HCT116 (cell line): ENCODE data around the gene RPTOR. TPM values are rescaled to one million over a fixed set of nuclear protein-coding genes. Genes with fewer than 3 reads are reported as not detected.

ENCODE experiments used
- ATAC-seq: fragments of 200-7000 bp; cut with Tn5 transposase; 2 replicates; pipeline ENCODE4 v1.9.1; 2020; ENCODE audit warnings: mild to moderate bottlenecking, moderate library complexity
- BruUV-seq: library from RNA; stranded (reverse); fragments of 400-500 nt; replicated peaks from 2 replicates; lab custom pipeline; 2021; lab: Mats Ljungman, UMichigan
- CTCF ChIA-PET: fragments of 300-600 bp; sonication (Branson Sonifier 250); formaldehyde crosslinking; loops from one replicate; lab custom pipeline; 2021; ENCODE audit warnings: antibody characterized with exemption; lab: Charles Lee
- POLR2A ChIA-PET: fragments of 300-600, 350-600 bp; sonication (Branson Sonifier 250); formaldehyde crosslinking; loops from one replicate; lab custom pipeline; 2021; ENCODE audit warnings: antibody characterized with exemption; lab: Charles Lee
- RAD21 ChIA-PET, 2 experiments: fragments of 300-600 bp; sonication (Branson Sonifier 250); formaldehyde crosslinking; loops; one replicate each; lab custom pipeline; 2023; ENCODE audit warnings: low total read pairs in 2 of 2; ENCODE audit not compliant: uncharacterized antibody in 2 of 2, unreplicated experiment in 2 of 2, low non-redundant PET in 1 of 2; lab: Charles Lee
- DNase-seq: peaks from one replicate; pipeline ENCODE4 v3.0.0-alpha.2; 2010; ENCODE audit warnings: low read depth, low spot score
- H2AFZ ChIP-seq: fragments of 200-600 bp; shearing (Covaris generic), sonication (generic); 2 replicates; pipeline ENCODE4 v1.6.1; 2017; ENCODE audit warnings: low read depth, mixed run types, mixed read lengths, antibody characterized with exemption, low read length; ENCODE audit not compliant: poor library complexity, severe bottlenecking
- H3K27ac ChIP-seq: 2 replicates; pipeline ENCODE4 v1.5.1; 2012; ENCODE audit warnings: low read depth, low read length
- H3K27me3 ChIP-seq: fragments of 200-600 bp; sonication (generic); 2 replicates; pipeline ENCODE4 v1.6.1; 2016; ENCODE audit warnings: mixed run types, low read length, mixed read lengths; ENCODE audit not compliant: insufficient read depth
- H3K36me3 ChIP-seq, 2 experiments: fragments of 200-500 bp in 1 of 2; fragments of 200-600 bp in 1 of 2; sonication (Bioruptor generic) in 1 of 2; sonication (generic) in 1 of 2; 2 replicates each; pipeline versions ENCODE4 v1.5.1 to v1.6.1; 2014 to 2016; ENCODE audit warnings: low read length in 2 of 2, inconsistent platforms in 1 of 2, mixed read lengths in 1 of 2, mixed run types in 1 of 2; ENCODE audit not compliant: insufficient read depth in 2 of 2, control insufficient read depth in 1 of 2
- H3K4me1 ChIP-seq, 2 experiments: fragments of 200-600 bp in 1 of 2; sonication (generic) in 1 of 2; 2 replicates each; pipeline versions ENCODE4 v1.5.1 to v1.6.1; 2012 to 2017; ENCODE audit warnings: low read length in 2 of 2, inconsistent platforms in 1 of 2, mild to moderate bottlenecking in 1 of 2, mixed read lengths in 1 of 2, mixed run types in 1 of 2, moderate library complexity in 1 of 2; ENCODE audit not compliant: insufficient read depth in 2 of 2, control insufficient read depth in 1 of 2
- H3K4me2 ChIP-seq: fragments of 200-600 bp; sonication (generic); 2 replicates; pipeline ENCODE4 v1.6.1; 2017; ENCODE audit warnings: mixed run types, low read length, mixed read lengths
- H3K4me3 ChIP-seq, 2 experiments: fragments of 200-600 bp in 1 of 2; sonication (generic) in 1 of 2; replicated peaks in 1 of 2; 2 replicates each; pipeline ENCODE4 v1.5.1; 2011 to 2016; ENCODE audit warnings: low read length in 2 of 2, control low read depth in 1 of 2, low read depth in 1 of 2, mild to moderate bottlenecking in 1 of 2, mixed read lengths in 1 of 2, mixed run types in 1 of 2
- H3K79me2 ChIP-seq: fragments of 200-600 bp; sonication (generic); 2 replicates; pipeline ENCODE4 v1.6.1; 2017; ENCODE audit warnings: mild to moderate bottlenecking, mixed run types, low read length, moderate library complexity, mixed read lengths; ENCODE audit not compliant: insufficient read depth
- H3K9ac ChIP-seq: fragments of 200-600 bp; sonication (generic); 2 replicates; pipeline ENCODE4 v1.6.1; 2016; ENCODE audit warnings: low read length, mixed read lengths
- H3K9me2 ChIP-seq: fragments of 200-600 bp; sonication (generic), shearing (Covaris generic); 2 replicates; pipeline ENCODE4 v1.6.1; 2017; ENCODE audit warnings: mixed run types, mild to moderate bottlenecking, moderate library complexity; ENCODE audit not compliant: insufficient read depth
- H3K9me3 ChIP-seq, 2 experiments: fragments of 200-500 bp in 1 of 2; fragments of 200-600 bp in 1 of 2; sonication (Bioruptor generic) in 1 of 2; sonication (generic) in 1 of 2; 2 replicates each; pipeline ENCODE4 v1.6.1; 2014 to 2017; ENCODE audit warnings: low read length in 2 of 2, mixed read lengths in 2 of 2, inconsistent platforms in 1 of 2, low read depth in 1 of 2, mild to moderate bottlenecking in 1 of 2, mixed run types in 1 of 2, moderate library complexity in 1 of 2; ENCODE audit not compliant: control insufficient read depth in 1 of 2, insufficient read depth in 1 of 2
- H4K20me1 ChIP-seq: fragments of 200-600 bp; sonication (generic), shearing (Covaris generic); 2 replicates; pipeline ENCODE4 v1.6.1; 2017; ENCODE audit warnings: mixed run types, mild to moderate bottlenecking, moderate library complexity; ENCODE audit not compliant: insufficient read depth
- CTCF ChIP-seq, 3 experiments: fragments of 200-600 bp in 1 of 3; sonication (generic) in 1 of 3; IDR thresholded peaks in 2 of 3; conservative IDR thresholded peaks in 1 of 3; 2 replicates each; pipeline ENCODE4 v1.5.1; 2012 to 2017; ENCODE audit warnings: low read depth in 2 of 3, low read length in 2 of 3, antibody characterized with exemption in 1 of 3, borderline replicate concordance in 1 of 3, control low read depth in 1 of 3, mild to moderate bottlenecking in 1 of 3, mixed read lengths in 1 of 3, mixed run types in 1 of 3, moderate library complexity in 1 of 3; ENCODE audit not compliant: insufficient read depth in 1 of 3
- EGR1 ChIP-seq: IDR thresholded peaks from 2 replicates; pipeline ENCODE4 v1.6.1; 2012; ENCODE audit warnings: low read depth
- EZH2 ChIP-seq: fragments of 200-600 bp; sonication (generic); IDR thresholded peaks from 2 replicates; pipeline ENCODE4 v1.6.1; 2017; ENCODE audit warnings: antibody characterized with exemption, mixed run types
- EZH2phosphoT487 ChIP-seq: fragments of 200-600 bp; IDR thresholded peaks from 2 replicates; pipeline ENCODE4 v1.6.1; 2018; ENCODE audit warnings: antibody characterized with exemption, borderline replicate concordance
- FOSL1 ChIP-seq: IDR thresholded peaks from 2 replicates; pipeline ENCODE4 v1.6.1; 2012; ENCODE audit warnings: low read depth
- JUND ChIP-seq: IDR thresholded peaks from 2 replicates; pipeline ENCODE4 v1.6.1; 2012
- POLR2AphosphoS5 ChIP-seq: IDR thresholded peaks from 2 replicates; pipeline ENCODE4 v1.6.1; 2011; ENCODE audit warnings: mild to moderate bottlenecking, low read depth, low read length, moderate library complexity
- REST ChIP-seq: IDR thresholded peaks from 2 replicates; pipeline ENCODE4 v1.6.1; 2012; ENCODE audit warnings: low read depth
- SIN3A ChIP-seq: IDR thresholded peaks from 2 replicates; pipeline ENCODE4 v1.6.1; 2012; ENCODE audit warnings: low read depth
- TCF7L2 ChIP-seq: IDR thresholded peaks from 2 replicates; pipeline ENCODE4 v1.7.0; 2011; ENCODE audit warnings: borderline replicate concordance, inconsistent platforms; ENCODE audit not compliant: insufficient read depth, insufficient read length; ENCODE audit errors: extremely low read depth
- ZBTB33 ChIP-seq: IDR thresholded peaks from 2 replicates; pipeline ENCODE4 v1.6.1; 2011; ENCODE audit warnings: mild to moderate bottlenecking, low read length, moderate library complexity; ENCODE audit not compliant: insufficient replicate concordance; ENCODE audit errors: extremely low read depth
- ZNF274 ChIP-seq: fragments of 200-500 bp; sonication (Bioruptor generic); IDR thresholded peaks from 2 replicates; pipeline ENCODE4 v1.6.1; 2014; ENCODE audit warnings: mild to moderate bottlenecking, low read depth, low read length, inconsistent platforms
- intact Hi-C: fragments of 100-400 bp; cut with micrococcal nuclease; formaldehyde crosslinking; loops from 2 replicates; pipeline ENCODE4 v1.10.0; 2022
- total RNA-seq: library from RNA; stranded (reverse); gene quantifications from one replicate; pipeline ENCODE4 v1.2.1, GENCODE V29; 2021; ENCODE audit not compliant: unreplicated experiment

RPTOR gene
- total RNA-seq, 1 experiment from 2014 or later: 69.5 TPM

- TF ChIP-seq EGR1: no peak
- no peak for TF ChIP-seq EZH2phosphoT487
- TF ChIP-seq FOSL1: no peak
- TF ChIP-seq ZNF274: no peak
- TF ChIP-seq ZBTB33: no peak
- TF ChIP-seq CTCF (IDR thresholded peaks at IDR 0.05 in 2 of 3, conservative IDR thresholded peaks at IDR 0.05 in 1 of 3; ENCODE audit: borderline replicate concordance in 1 of 3, insufficient read depth in 1 of 3, low read depth in 2 of 3, low read length in 2 of 3): no peak
- no peak for TF ChIP-seq SIN3A
- no peak for TF ChIP-seq REST
- no peak for TF ChIP-seq TCF7L2
- TF ChIP-seq EZH2: no peak
- no peak for TF ChIP-seq POLR2AphosphoS5
- TF ChIP-seq JUND: no peak
- no peaks in the 10 kb centered on the region for H4K20me1 ChIP-seq
- no peak overlapping the region for H3K4me2 ChIP-seq
- no peaks in the 10 kb centered on the region for H3K9me2 ChIP-seq
- ChIA-PET RAD21 (no interaction called here), POLR2A (no interaction called here), CTCF (no interaction called here)
- H3K4me3 ChIP-seq: no peak overlapping the region
- no TSS peak for BruUV-seq
- H3K4me1 ChIP-seq: peaks cover 0 to 11% of the 10 kb centered on the region in 2 experiments; a peak in 2 of 4 replicates
- no peaks in the 10 kb centered on the region for H3K9me3 ChIP-seq
- H3K27ac ChIP-seq: peak overlapping the region; percentile 6; the same call in 1 of the 2 replicates
- no peak for DNase-seq
- H3K79me2 ChIP-seq: peaks cover 94% of the 10 kb centered on the region
- intact Hi-C loops: no loop called here
- H2AFZ ChIP-seq: no peak overlapping the region
- no peaks in the 10 kb centered on the region for H3K27me3 ChIP-seq
- H3K9ac ChIP-seq: no peak overlapping the region
- H3K36me3 ChIP-seq: no peaks in the 10 kb centered on the region
- no peak for ATAC-seq
Observed at GRCh38 chr17:80694085-80694991, 149.7 kb downstream of the RPTOR start.
